GM12878 (cell line): ENCODE measurements around the gene SELENOM. TPM values are rescaled to one million over a fixed set of nuclear protein-coding genes. Genes with fewer than 3 reads are reported as not detected.

Experiments
- ATAC-seq: fragments of 200-7000 bp; cut with Tn5 transposase; 3 replicates; pipeline ENCODE4 v1.9.1; 2020; ENCODE audit warnings: mild to moderate bottlenecking, moderate library complexity
- BruUV-seq: library from RNA; stranded (reverse); fragments of 400-500 nt; replicated peaks from 2 replicates; lab custom pipeline; 2021; lab: Mats Ljungman, UMichigan
- CTCF ChIA-PET: fragments of 300-600 bp; sonication (Branson Sonifier 250); formaldehyde crosslinking; extraction: SDS; loops from one replicate; lab custom pipeline; 2021; ENCODE audit warnings: inconsistent platforms; lab: Yijun Ruan, JAX
- POLR2A ChIA-PET: fragments of 350-600 bp; formaldehyde crosslinking; extraction: SDS; loops from one replicate; lab custom pipeline; 2021; ENCODE audit warnings: inconsistent platforms; lab: Charles Lee
- RAD21 ChIA-PET: fragments of 300-600 bp; sonication (Branson Sonifier 250); formaldehyde crosslinking; loops from one replicate; lab custom pipeline; 2023; ENCODE audit warnings: antibody characterized with exemption; ENCODE audit not compliant: unreplicated experiment; lab: Charles Lee
- SMC1A ChIA-PET: fragments of 300-600 bp; sonication (Branson Sonifier 250); formaldehyde crosslinking; loops from one replicate; lab custom pipeline; 2023; ENCODE audit not compliant: unreplicated experiment, uncharacterized antibody; lab: Charles Lee
- DNase-seq: peaks from one replicate; pipeline ENCODE4 v3.0.0-alpha.2; 2011; ENCODE audit warnings: low read depth, low spot score
- FAIRE-seq: peaks from 3 replicates; lab custom pipeline; 2011; peaks lifted over from hg19 to GRCh38; lab: Jason Lieb, UNC
- H2AFZ ChIP-seq: 2 replicates; pipeline ENCODE4 v1.6.0; 2011; ENCODE audit warnings: low read depth, low read length, control low read depth; ENCODE audit not compliant: control insufficient read depth
- H3K27ac ChIP-seq: 2 replicates; pipeline ENCODE4 v1.5.1; 2011; ENCODE audit warnings: control low read depth; ENCODE audit not compliant: control insufficient read depth, insufficient read depth
- H3K27me3 ChIP-seq, 2 experiments: replicated peaks in 1 of 2; 2 replicates each; pipeline versions ENCODE4 v1.6.0 to v1.6.1; 2011; ENCODE audit warnings: low read length in 1 of 2; ENCODE audit not compliant: control insufficient read depth in 2 of 2, insufficient read depth in 2 of 2
- H3K36me3 ChIP-seq, 2 experiments: 2 replicates each; pipeline ENCODE4 v1.5.1; 2011; ENCODE audit warnings: low read length in 1 of 2; ENCODE audit not compliant: control insufficient read depth in 2 of 2, insufficient read depth in 2 of 2
- H3K4me1 ChIP-seq: 2 replicates; pipeline ENCODE4 v1.6.1; 2011; ENCODE audit warnings: mild to moderate bottlenecking, low read length, moderate library complexity, mixed read lengths; ENCODE audit not compliant: control insufficient read depth, insufficient read depth
- H3K4me2 ChIP-seq: 2 replicates; pipeline ENCODE4 v1.6.0; 2011; ENCODE audit warnings: control low read depth; ENCODE audit not compliant: control insufficient read depth, insufficient read depth
- H3K4me3 ChIP-seq: fragments of 200-600 bp; sonication (generic); 2 replicates; pipeline ENCODE4 v1.5.1; 2016
- H3K79me2 ChIP-seq: 2 replicates; pipeline ENCODE4 v1.6.0; 2011; ENCODE audit warnings: low read length; ENCODE audit not compliant: control insufficient read depth, insufficient read depth
- H3K9ac ChIP-seq: 2 replicates; pipeline ENCODE4 v1.8.0; 2011; ENCODE audit warnings: low read length, control low read depth, mixed read lengths; ENCODE audit not compliant: control insufficient read depth, insufficient read depth
- H3K9me3 ChIP-seq: replicated peaks from 3 replicates; pipeline ENCODE4 v1.5.1; 2011; ENCODE audit warnings: mild to moderate bottlenecking, low read length; ENCODE audit not compliant: control insufficient read depth, insufficient read depth
- H4K20me1 ChIP-seq: 2 replicates; pipeline ENCODE4 v1.6.0; 2011; ENCODE audit not compliant: control insufficient read depth, insufficient read depth
- CHD2 ChIP-seq: IDR thresholded peaks from 2 replicates; pipeline ENCODE4 v1.6.1; 2011; ENCODE audit warnings: low read depth, low read length, improper control_type of control experiment, borderline replicate concordance
- IKZF1 ChIP-seq: fragments of 450-650 bp; conservative IDR thresholded peaks from 2 replicates; pipeline ENCODE4 v1.6.1; 2017; ENCODE audit warnings: antibody characterized with exemption, mild to moderate bottlenecking
- KLF5 ChIP-seq: fragments of 450-650 bp; IDR thresholded peaks from 2 replicates; pipeline ENCODE4 v1.6.1; 2014; ENCODE audit warnings: mild to moderate bottlenecking; ENCODE audit not compliant: partially characterized antibody
- MEF2A ChIP-seq: IDR thresholded peaks from 2 replicates; pipeline ENCODE4 v1.6.1; 2011; ENCODE audit warnings: low read depth, mild to moderate bottlenecking, low read length, moderate library complexity; ENCODE audit not compliant: insufficient read depth
- MXI1 ChIP-seq: fragments of 150-350 bp; IDR thresholded peaks from 2 replicates; pipeline ENCODE4 v1.6.1; 2011; ENCODE audit warnings: low read depth, mild to moderate bottlenecking, inconsistent platforms, low read length, improper control_type of control experiment
- MYC ChIP-seq: IDR thresholded peaks from 2 replicates; pipeline ENCODE4 v1.6.1; 2011; ENCODE audit warnings: mild to moderate bottlenecking, low read length, moderate library complexity, inconsistent platforms; ENCODE audit not compliant: insufficient read depth, insufficient replicate concordance, insufficient read length, severe bottlenecking
- NR2C2 ChIP-seq: IDR thresholded peaks from 2 replicates; pipeline ENCODE4 v1.6.1; 2011; ENCODE audit warnings: borderline replicate concordance, low read depth; ENCODE audit not compliant: control insufficient read depth, insufficient read length
- SMAD1 ChIP-seq: fragments of 450-650 bp; IDR thresholded peaks from 2 replicates; pipeline ENCODE4 v1.6.1; 2018; ENCODE audit warnings: mild to moderate bottlenecking, low read depth; ENCODE audit not compliant: partially characterized antibody
- SMAD5 ChIP-seq: IDR thresholded peaks from 2 replicates; pipeline ENCODE4 v1.6.1; 2016; ENCODE audit warnings: antibody characterized with exemption, low read depth
- STAT1 ChIP-seq: fragments of 450-650 bp; conservative IDR thresholded peaks from 2 replicates; pipeline ENCODE4 v1.6.1; 2014; ENCODE audit warnings: antibody characterized with exemption, mild to moderate bottlenecking
- SUZ12 ChIP-seq: fragments of 200-600 bp; sonication (generic); IDR thresholded peaks from one replicate; pipeline ENCODE4 v1.6.1; 2018; ENCODE audit warnings: antibody characterized with exemption, mild to moderate bottlenecking; ENCODE audit not compliant: unreplicated experiment
- TCF7 ChIP-seq: IDR thresholded peaks from 2 replicates; pipeline ENCODE4 v1.6.1; 2014; ENCODE audit warnings: antibody characterized with exemption, borderline replicate concordance
- ZNF622 ChIP-seq: fragments of 450-650 bp; IDR thresholded peaks from 2 replicates; pipeline ENCODE4 v1.6.1; 2017; ENCODE audit warnings: mild to moderate bottlenecking, inconsistent platforms
- ZSCAN29 ChIP-seq: fragments of 450-650 bp; IDR thresholded peaks from 2 replicates; pipeline ENCODE4 v1.6.1; 2017; ENCODE audit warnings: mild to moderate bottlenecking, moderate library complexity
- whole genome bisulfite sequencing: methylation state at CpG from one replicate; pipeline ENCODE4 v1.1.6; 2016; ENCODE audit warnings: low lambda C conversion rate; ENCODE audit not compliant: insufficient replicate concordance, insufficient coverage; ENCODE audit errors: missing lambda C conversion rate; 5-methylcytosine and 5-hydroxymethylcytosine counted together
- in situ Hi-C: fragments of 300-500 bp; cut with MboI; formaldehyde crosslinking; loops from 9 replicates; pipeline ENCODE4 v1.14.3; 2018; ENCODE audit warnings: mixed read lengths
- intact Hi-C: fragments of 100-400 bp; cut with micrococcal nuclease; formaldehyde crosslinking; loops from one replicate; pipeline ENCODE4 v1.14.2; 2022; ENCODE audit not compliant: unreplicated experiment
- polyA plus RNA-seq, 11 experiments: library from polyadenylated mRNA; depleted of rRNA in 4 of 11; unstranded in 6 of 11; stranded (reverse) in 5 of 11; fragments of >200 nt; fragmentation: Nextera tagmentation in 4 of 11; fragmentation: Illumina TruSeq in 1 of 11; extraction: Ambion mirVana in 4 of 11; extraction: Trizol in 1 of 11; gene quantifications; 1 replicate in 1 of 11; 2 replicates in 10 of 11; pipeline versions ENCODE4 v1.2.1 to v1.2.3, GENCODE V29; 2011 to 2016; ENCODE audit warnings: inconsistent platforms in 2 of 11, missing spikeins in 2 of 11, low read depth in 1 of 11
- total RNA-seq, 4 experiments: library from RNA; depleted of rRNA in 3 of 4; stranded (reverse); fragments of >200 nt in 3 of 4; fragmentation: Illumina TruSeq in 1 of 4; extraction: Trizol in 1 of 4; gene quantifications; 2 replicates each; pipeline versions ENCODE4 v1.2.1 to v1.2.3, GENCODE V29; 2013 to 2021
- TF ChIP-seq, protein P1 (sequence below): fragments of 450-650 bp; IDR thresholded peaks from 2 replicates; pipeline ENCODE4 v1.6.1; 2017; ENCODE audit warnings: mild to moderate bottlenecking, low read depth, inconsistent platforms; ENCODE audit not compliant: poor library complexity, severe bottlenecking
- TF ChIP-seq, protein P2 (sequence below): fragments of 450-650 bp; IDR thresholded peaks from 2 replicates; pipeline ENCODE4 v1.6.1; 2017; ENCODE audit warnings: low read depth, mild to moderate bottlenecking, moderate library complexity
- TF ChIP-seq, protein P3 (sequence below): IDR thresholded peaks from 2 replicates; pipeline ENCODE4 v1.6.1; 2012; ENCODE audit warnings: improper control_type of control experiment, low read depth, low read length; ENCODE audit not compliant: insufficient replicate concordance

Gene SELENOM
- total and polyA plus RNA-seq, 10 of the 15 experiments (the other 5 are each of a cell fraction or from before 2014, with no cell fraction given): 0.80 to 8.3 (median 2.0) TPM

DNA sequence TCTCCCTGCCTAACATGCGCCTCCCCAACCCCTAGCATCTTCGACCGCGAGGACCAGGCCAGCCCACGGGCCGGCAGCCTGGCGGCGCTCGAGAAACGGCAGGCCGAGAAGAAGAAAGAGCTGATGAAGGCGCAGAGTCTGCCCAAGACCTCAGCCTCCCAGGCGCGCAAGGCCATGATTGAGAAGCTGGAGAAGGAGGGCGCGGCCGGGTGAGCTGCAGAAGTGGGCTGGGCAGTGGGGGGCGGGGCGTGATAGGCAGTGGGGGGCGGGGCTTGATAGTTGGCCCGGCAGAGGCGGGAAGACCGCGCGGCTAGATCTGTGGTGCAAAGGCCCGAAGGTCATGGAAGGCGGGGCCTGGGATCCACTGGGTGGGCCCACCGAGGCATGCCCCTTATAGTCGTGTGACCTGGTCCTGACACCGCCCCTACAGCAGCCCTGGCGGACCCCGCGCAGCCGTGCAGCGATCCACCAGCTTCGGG, 8.7 kb downstream of the SELENOM start:
- SMC1A ChIA-PET: no interaction called here
- FAIRE-seq: no peak
- no peaks in the 10 kb centered on the region for H4K20me1 ChIP-seq
- H2AFZ ChIP-seq: no peak overlapping the region
- CTCF ChIA-PET: no interaction called here
- no peaks in the 10 kb centered on the region; a peak in 1 of 4 replicates for H3K36me3 ChIP-seq
- H3K4me3 ChIP-seq: no peak overlapping the region
- no peak for ATAC-seq
- H3K9me3 ChIP-seq: no peaks in the 10 kb centered on the region
- RAD21 ChIA-PET: no interaction called here
- no peak overlapping the region for H3K27ac ChIP-seq
- H3K4me1 ChIP-seq: no peaks in the 10 kb centered on the region
- H3K4me2 ChIP-seq: no peak overlapping the region
- 97% methylated on average over 22 of the region's 36 CpGs for WGBS
- no peak for DNase-seq
- POLR2A ChIA-PET: no interaction called here
- H3K27me3 ChIP-seq: no peaks in the 10 kb centered on the region
- no peak overlapping the region for H3K9ac ChIP-seq
- no TSS peak for BruUV-seq
- H3K79me2 ChIP-seq: no peaks in the 10 kb centered on the region
- in situ Hi-C loops (no loop called here), intact Hi-C loops (no loop called here)
- no peak for TF ChIP-seq SMAD5
- TF ChIP-seq SUZ12: no peak
- TF ChIP-seq NR2C2: no peak
- TF ChIP-seq SMAD1: no peak
- TF ChIP-seq TCF7: no peak
- TF ChIP-seq, protein P1, sequence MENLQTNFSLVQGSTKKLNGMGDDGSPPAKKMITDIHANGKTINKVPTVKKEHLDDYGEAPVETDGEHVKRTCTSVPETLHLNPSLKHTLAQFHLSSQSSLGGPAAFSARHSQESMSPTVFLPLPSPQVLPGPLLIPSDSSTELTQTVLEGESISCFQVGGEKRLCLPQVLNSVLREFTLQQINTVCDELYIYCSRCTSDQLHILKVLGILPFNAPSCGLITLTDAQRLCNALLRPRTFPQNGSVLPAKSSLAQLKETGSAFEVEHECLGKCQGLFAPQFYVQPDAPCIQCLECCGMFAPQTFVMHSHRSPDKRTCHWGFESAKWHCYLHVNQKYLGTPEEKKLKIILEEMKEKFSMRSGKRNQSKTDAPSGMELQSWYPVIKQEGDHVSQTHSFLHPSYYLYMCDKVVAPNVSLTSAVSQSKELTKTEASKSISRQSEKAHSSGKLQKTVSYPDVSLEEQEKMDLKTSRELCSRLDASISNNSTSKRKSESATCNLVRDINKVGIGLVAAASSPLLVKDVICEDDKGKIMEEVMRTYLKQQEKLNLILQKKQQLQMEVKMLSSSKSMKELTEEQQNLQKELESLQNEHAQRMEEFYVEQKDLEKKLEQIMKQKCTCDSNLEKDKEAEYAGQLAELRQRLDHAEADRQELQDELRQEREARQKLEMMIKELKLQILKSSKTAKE: no peak
- TF ChIP-seq MEF2A: no peak
- no peak for TF ChIP-seq MXI1
- no peak for TF ChIP-seq ZNF622
- TF ChIP-seq KLF5: no peak
- TF ChIP-seq ZSCAN29: no peak
- TF ChIP-seq STAT1: no peak
- no peak for TF ChIP-seq MYC
- TF ChIP-seq IKZF1: no peak
- TF ChIP-seq, protein P2, sequence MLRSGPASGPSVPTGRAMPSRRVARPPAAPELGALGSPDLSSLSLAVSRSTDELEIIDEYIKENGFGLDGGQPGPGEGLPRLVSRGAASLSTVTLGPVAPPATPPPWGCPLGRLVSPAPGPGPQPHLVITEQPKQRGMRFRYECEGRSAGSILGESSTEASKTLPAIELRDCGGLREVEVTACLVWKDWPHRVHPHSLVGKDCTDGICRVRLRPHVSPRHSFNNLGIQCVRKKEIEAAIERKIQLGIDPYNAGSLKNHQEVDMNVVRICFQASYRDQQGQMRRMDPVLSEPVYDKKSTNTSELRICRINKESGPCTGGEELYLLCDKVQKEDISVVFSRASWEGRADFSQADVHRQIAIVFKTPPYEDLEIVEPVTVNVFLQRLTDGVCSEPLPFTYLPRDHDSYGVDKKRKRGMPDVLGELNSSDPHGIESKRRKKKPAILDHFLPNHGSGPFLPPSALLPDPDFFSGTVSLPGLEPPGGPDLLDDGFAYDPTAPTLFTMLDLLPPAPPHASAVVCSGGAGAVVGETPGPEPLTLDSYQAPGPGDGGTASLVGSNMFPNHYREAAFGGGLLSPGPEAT: no peak
- no peak for TF ChIP-seq CHD2
- TF ChIP-seq, protein P3, sequence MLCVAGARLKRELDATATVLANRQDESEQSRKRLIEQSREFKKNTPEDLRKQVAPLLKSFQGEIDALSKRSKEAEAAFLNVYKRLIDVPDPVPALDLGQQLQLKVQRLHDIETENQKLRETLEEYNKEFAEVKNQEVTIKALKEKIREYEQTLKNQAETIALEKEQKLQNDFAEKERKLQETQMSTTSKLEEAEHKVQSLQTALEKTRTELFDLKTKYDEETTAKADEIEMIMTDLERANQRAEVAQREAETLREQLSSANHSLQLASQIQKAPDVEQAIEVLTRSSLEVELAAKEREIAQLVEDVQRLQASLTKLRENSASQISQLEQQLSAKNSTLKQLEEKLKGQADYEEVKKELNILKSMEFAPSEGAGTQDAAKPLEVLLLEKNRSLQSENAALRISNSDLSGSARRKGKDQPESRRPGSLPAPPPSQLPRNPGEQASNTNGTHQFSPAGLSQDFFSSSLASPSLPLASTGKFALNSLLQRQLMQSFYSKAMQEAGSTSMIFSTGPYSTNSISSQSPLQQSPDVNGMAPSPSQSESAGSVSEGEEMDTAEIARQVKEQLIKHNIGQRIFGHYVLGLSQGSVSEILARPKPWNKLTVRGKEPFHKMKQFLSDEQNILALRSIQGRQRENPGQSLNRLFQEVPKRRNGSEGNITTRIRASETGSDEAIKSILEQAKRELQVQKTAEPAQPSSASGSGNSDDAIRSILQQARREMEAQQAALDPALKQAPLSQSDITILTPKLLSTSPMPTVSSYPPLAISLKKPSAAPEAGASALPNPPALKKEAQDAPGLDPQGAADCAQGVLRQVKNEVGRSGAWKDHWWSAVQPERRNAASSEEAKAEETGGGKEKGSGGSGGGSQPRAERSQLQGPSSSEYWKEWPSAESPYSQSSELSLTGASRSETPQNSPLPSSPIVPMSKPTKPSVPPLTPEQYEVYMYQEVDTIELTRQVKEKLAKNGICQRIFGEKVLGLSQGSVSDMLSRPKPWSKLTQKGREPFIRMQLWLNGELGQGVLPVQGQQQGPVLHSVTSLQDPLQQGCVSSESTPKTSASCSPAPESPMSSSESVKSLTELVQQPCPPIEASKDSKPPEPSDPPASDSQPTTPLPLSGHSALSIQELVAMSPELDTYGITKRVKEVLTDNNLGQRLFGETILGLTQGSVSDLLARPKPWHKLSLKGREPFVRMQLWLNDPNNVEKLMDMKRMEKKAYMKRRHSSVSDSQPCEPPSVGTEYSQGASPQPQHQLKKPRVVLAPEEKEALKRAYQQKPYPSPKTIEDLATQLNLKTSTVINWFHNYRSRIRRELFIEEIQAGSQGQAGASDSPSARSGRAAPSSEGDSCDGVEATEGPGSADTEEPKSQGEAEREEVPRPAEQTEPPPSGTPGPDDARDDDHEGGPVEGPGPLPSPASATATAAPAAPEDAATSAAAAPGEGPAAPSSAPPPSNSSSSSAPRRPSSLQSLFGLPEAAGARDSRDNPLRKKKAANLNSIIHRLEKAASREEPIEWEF: no peak
